VCaP (cell line): ENCODE results near the gene LAMA3.
A peak's percentile ranks its signal among the peaks of the same experiment; 100 is the strongest.

ENCODE experiments used
- H3K27ac ChIP-seq: fragments of 450-650 bp; 2 replicates; pipeline ENCODE4 v1.5.1; 2017
- TF ChIP-seq, protein P1 (sequence below): fragments of 450-650 bp; conservative IDR thresholded peaks from 2 replicates; pipeline ENCODE4 v1.5.1; 2017; ENCODE audit warnings: mild to moderate bottlenecking, moderate library complexity

LAMA3 gene

DNA sequence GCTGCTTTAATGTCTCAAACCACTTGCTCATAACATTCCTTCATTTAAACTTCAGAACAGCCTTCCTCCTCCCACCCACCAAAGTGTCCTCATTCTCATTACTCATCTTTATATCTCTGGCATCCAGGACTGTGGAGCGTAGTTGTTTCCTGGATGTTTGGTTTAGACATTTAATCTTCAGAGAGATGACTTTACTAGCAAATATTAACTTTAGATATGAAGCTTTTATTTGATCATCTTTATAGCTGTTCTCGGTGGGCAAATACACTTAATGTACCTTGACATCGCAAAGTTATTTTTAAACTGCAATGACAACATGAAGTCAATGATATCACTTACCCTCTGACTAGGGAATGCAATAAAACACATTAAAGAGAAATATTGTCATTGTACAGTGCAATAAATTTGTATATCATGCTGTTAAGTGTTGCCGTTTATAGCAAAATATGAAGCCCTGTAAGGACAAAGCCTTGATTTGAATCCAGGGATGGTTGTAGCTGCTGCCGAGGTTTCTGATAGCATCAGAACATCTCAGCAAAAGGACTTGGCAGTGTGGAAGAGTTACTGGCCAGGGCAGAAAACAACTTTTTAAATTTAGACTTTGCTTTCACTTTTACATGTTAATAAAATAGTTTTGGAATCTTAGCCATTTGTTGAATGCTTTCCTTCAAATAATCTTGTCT is 4.6 kb upstream of the LAMA3 start:
- peak overlapping the region; percentile 78 for H3K27ac ChIP-seq
- TF ChIP-seq, protein P1, sequence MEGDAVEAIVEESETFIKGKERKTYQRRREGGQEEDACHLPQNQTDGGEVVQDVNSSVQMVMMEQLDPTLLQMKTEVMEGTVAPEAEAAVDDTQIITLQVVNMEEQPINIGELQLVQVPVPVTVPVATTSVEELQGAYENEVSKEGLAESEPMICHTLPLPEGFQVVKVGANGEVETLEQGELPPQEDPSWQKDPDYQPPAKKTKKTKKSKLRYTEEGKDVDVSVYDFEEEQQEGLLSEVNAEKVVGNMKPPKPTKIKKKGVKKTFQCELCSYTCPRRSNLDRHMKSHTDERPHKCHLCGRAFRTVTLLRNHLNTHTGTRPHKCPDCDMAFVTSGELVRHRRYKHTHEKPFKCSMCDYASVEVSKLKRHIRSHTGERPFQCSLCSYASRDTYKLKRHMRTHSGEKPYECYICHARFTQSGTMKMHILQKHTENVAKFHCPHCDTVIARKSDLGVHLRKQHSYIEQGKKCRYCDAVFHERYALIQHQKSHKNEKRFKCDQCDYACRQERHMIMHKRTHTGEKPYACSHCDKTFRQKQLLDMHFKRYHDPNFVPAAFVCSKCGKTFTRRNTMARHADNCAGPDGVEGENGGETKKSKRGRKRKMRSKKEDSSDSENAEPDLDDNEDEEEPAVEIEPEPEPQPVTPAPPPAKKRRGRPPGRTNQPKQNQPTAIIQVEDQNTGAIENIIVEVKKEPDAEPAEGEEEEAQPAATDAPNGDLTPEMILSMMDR: no peak

DNA sequence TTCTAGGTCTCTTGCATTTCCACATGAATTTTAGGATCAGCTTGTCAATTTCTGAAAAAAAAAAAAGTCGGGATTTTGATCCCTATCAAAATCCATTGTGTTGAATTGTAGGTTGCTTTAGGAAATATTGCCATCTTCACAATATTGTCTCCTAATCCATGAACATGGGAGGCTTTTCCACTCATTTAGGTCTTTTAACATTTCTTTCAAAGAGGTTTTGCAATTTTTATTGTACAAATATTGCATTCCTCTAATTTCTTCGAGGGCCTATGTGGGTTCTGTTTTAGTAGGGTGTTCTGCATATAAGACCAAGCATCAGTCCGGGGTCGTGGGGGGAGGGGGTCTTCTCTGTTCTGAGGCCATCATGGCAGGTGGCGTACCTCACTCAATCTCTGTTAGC is 725 bp upstream of the LAMA3 start:
- TF ChIP-seq, protein P1: no peak
- H3K27ac ChIP-seq: peak overlapping the region; percentile 95

DNA sequence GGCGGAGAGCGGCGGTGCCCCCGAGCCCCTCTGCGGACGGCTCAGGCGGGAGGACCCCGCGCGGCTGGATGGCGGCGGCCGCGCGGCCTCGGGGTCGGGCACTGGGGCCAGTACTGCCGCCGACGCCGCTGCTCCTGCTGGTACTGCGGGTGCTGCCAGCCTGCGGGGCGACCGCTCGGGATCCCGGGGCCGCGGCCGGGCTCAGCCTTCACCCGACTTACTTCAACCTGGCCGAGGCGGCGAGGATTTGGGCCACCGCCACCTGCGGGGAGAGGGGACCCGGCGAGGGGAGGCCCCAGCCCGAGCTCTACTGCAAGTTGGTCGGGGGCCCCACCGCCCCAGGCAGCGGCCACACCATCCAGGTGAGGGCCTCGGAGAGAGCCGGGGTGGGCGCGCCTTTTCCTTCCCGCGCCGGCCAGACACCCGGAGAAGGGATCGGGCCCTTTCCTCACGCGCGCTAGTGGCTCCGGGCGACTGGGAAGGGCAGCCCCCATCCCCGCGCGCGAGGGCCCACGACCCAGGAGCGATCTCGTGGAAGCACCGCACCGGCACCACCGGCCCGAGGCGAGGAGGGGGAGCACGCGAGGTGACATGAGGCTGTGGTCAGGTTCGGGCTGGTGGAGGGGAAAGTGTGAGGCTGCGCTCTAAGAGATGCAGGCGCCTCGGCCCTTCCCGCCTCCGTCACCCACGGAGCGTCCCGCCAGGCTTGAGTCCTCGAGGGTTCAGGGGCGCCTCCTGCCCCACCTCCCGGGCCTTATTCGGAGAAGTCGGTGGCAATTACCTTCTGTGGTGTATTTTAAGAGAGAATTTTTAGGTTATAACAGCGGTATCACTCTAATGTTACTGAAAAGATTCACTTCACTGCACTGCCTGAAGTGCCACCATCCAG is 607 bp downstream of the LAMA3 start:
- H3K27ac ChIP-seq: peak overlapping the region; percentile 95
- TF ChIP-seq, protein P1: no peak; the same call in 1 of the 2 replicates

DNA sequence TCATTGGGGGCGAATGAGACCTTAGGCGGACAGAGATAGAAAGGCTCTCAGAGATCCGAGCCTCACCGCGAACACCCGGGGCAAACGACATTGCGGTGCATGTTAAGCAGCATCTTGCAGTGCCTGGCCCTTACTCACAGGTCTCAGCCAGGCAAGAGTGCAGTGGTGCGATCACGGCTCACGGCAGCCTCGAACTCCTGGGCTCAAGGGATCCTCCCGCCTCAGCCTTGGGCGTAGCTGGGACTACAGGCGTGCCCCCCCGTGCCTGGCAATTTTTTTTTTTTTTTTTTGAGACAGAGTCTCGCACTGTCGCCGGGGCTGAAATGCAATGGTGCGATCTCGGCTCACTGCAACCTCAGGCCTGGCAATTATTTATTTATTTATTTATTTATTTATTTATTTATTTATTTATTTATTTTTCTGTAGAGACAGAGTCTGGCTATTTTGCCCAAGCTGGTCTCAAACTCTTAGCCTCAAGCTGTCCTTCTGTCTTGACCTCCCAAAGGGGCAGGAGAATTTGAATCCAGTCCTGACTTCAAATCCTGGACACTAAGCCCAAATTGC is 1.3 kb downstream of the LAMA3 start:
- peak overlapping the region; percentile 95 for H3K27ac ChIP-seq
- TF ChIP-seq, protein P1: no peak

DNA sequence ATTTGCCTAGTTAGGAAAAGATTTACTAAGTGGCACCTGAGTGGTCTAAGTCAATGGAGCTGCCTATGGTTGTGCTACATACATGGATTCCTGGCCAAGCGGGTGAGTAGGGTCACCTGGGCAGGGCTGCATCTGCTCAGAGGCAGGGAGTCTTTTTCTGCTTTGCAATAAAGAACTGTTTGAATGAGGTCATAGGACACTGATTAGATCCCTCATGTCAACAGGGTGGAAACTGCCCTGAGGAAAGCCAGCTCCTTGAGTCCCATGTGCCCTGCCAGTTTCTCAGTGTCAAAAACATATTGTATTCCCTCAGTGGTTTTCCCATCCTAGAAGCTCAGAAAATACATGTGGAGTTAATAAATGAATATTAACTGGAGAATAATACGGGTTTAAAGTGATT is 4.6 kb downstream of the LAMA3 start:
- no peak overlapping the region for H3K27ac ChIP-seq
- TF ChIP-seq, protein P1: no peak

DNA sequence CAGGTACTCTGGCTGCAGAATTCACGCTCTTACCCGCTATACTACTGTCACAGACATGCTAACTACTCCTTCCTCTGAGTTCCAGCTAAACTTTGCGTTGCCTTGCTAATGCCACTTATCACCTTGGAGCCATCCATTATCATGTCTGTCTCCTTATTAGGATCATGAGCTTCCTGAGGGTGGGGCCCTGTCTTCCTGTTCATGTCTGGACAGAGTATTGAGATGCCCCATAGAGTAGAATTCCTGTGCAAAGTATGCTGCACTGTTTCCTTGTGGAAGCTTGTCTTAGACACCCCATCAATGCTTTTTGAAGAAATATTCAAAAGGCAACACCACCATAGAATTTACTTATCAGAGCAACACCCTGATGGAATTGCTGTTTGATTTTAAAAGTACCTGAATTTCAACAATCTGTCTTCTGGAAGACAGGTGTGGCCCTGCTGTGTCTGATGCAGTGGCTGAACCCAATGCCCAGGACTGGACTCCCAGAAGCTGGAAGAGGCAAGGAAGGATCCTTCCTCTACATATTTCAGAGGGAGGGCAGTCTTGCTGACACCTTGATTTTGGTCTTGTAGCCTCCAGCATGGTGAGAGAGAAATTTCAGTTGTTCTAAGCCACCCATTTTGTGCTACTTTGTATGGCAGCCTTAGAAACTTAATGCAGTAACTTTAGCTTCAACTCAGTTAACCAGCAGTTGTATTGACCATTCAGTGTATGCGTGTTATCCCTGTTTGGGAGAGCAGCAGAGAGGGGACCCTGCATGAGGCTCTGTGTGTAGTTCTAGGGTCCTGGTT is 5.6 kb downstream of the LAMA3 start:
- TF ChIP-seq, protein P1: no peak
- peak overlapping the region; percentile 42 for H3K27ac ChIP-seq
